AG04449 (cell line): ENCODE measurements around the gene SHB.
A peak's percentile ranks its signal among the peaks of the same experiment; 100 is the strongest.

ENCODE experiments used
- CTCF ChIA-PET: fragments of 350-600 bp; formaldehyde crosslinking; extraction: SDS; loops from one replicate; lab custom pipeline; 2021; ENCODE audit warnings: antibody characterized with exemption; lab: Yijun Ruan, JAX
- POLR2A ChIA-PET: fragments of 400-600, 350-600 bp; formaldehyde crosslinking; extraction: SDS; loops from one replicate; lab custom pipeline; 2020; ENCODE audit warnings: antibody characterized with exemption, inconsistent platforms; lab: Yijun Ruan, JAX
- DNase-seq: peaks from one replicate; pipeline ENCODE4 v3.0.0-alpha.2; 2010; ENCODE audit warnings: low read depth, low spot score
- H3K4me3 ChIP-seq: 2 replicates; pipeline ENCODE4 v1.5.1; 2011; ENCODE audit warnings: low read depth, mild to moderate bottlenecking, control low read depth, low read length
- TF ChIP-seq, protein P1 (sequence below): IDR thresholded peaks from one replicate; pipeline ENCODE4 v1.5.1; 2011; ENCODE audit warnings: mild to moderate bottlenecking, moderate library complexity, low read length, control low read depth, inconsistent platforms; ENCODE audit not compliant: insufficient read depth; ENCODE audit errors: missing control alignments

SHB gene

DNA sequence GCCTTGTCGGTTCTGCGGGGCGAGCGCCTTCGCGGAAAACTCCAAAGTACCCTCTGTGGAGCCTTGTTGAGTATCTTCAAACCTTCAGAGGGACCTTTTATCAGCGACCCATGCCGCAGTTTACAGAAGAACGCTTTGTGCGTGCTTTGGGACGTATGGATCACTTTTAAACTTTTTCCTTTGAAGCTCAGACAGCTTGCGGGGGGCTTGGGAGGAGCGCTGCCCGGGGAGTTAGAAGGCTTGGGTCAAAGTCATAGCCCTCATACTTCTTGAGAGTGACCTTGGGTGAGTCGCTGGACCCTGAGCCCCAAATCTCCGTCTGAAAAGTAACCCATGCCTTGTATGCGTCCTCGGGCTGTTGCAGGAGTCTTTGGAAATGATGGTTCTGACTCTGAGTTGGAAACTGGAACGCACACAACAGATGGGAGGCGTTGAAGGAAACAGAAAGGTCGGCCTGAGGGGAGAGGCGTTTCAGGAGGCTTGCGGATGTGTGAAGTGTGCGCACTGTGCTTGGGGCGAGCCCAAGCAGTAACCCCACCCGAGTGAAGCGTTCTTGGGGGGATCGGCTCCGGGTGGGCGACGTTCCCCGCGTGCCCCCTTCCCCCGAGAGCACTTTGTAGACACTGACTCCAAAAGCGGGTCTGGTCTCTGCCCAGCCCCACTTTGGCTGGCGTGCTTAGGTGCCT lies 164.4 kb downstream of the SHB start:
- ChIA-PET CTCF (interaction anchor here (0.6 to 18.1 kb wide), 21 partner anchors 9 to 493 kb away, joined by 3 to 214 read pairs (median 4); no protein-coding TSS in a partner anchor), POLR2A (interaction anchor here (0.6 kb wide), 1 partner anchor 259 kb away, joined by 3 read pairs; no protein-coding TSS in a partner anchor)
- H3K4me3 ChIP-seq, result peak overlapping the region; percentile 83
- TF ChIP-seq, protein P1, sequence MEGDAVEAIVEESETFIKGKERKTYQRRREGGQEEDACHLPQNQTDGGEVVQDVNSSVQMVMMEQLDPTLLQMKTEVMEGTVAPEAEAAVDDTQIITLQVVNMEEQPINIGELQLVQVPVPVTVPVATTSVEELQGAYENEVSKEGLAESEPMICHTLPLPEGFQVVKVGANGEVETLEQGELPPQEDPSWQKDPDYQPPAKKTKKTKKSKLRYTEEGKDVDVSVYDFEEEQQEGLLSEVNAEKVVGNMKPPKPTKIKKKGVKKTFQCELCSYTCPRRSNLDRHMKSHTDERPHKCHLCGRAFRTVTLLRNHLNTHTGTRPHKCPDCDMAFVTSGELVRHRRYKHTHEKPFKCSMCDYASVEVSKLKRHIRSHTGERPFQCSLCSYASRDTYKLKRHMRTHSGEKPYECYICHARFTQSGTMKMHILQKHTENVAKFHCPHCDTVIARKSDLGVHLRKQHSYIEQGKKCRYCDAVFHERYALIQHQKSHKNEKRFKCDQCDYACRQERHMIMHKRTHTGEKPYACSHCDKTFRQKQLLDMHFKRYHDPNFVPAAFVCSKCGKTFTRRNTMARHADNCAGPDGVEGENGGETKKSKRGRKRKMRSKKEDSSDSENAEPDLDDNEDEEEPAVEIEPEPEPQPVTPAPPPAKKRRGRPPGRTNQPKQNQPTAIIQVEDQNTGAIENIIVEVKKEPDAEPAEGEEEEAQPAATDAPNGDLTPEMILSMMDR, result no peak
- DNase-seq, result no peak

DNA sequence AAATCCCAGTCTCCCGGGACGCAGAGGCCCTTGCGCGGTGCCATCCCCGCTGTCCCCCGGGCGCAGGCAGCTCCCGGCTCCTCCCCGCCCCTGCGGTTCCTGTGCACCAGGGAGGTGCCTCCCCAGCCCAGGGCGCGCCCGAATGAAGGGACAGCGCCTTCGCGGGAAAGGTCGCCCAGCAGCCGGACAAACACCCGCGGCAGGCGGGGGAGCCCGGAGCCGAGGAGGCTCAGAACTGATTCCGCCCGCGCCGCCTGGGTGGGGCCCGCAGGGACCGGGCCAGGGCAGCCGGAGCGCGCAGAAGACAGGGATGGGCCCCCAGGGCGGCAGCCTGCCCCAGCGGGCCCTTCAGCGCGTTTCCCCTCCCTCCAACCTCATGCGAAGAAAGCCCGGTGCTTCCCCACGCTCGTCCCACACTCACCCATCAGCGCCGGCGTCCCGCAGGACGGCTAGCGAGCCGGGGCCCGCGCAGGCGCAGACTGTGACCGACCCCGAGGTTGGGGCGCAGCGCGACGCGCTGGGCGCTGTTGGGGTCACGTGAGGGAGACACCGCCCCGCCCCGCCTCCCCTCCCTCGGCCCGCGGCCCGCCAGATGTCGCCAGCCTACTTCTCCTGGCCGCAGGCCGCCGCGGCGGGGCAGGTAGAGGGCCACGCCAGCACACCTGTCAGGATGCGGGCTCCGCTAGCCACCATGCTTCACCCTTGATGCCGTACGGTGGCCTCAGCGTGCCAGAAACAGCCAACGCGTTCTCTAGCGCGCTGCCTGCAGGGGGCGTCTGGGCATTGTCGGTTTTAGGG lies 165.2 kb downstream of the SHB start, which contains the start of gene SLC25A51:
TSS of gene SLC25A51 (minus strand) at position 481 of the 798 bp plus-strand sequence. CDS start 15,577 bp downstream, outside the sequence.
- TF ChIP-seq, protein P1, result peak; percentile 99
- peak within 1 kb of the TSS; percentile 83 for H3K4me3 ChIP-seq
- no peak for DNase-seq
- POLR2A ChIA-PET, result no interaction called here
- CTCF ChIA-PET, result interaction anchor here (0.7 to 18.1 kb wide), 21 partner anchors 10 to 472 kb away, joined by 3 to 214 read pairs (median 4); no protein-coding TSS in a partner anchor

DNA sequence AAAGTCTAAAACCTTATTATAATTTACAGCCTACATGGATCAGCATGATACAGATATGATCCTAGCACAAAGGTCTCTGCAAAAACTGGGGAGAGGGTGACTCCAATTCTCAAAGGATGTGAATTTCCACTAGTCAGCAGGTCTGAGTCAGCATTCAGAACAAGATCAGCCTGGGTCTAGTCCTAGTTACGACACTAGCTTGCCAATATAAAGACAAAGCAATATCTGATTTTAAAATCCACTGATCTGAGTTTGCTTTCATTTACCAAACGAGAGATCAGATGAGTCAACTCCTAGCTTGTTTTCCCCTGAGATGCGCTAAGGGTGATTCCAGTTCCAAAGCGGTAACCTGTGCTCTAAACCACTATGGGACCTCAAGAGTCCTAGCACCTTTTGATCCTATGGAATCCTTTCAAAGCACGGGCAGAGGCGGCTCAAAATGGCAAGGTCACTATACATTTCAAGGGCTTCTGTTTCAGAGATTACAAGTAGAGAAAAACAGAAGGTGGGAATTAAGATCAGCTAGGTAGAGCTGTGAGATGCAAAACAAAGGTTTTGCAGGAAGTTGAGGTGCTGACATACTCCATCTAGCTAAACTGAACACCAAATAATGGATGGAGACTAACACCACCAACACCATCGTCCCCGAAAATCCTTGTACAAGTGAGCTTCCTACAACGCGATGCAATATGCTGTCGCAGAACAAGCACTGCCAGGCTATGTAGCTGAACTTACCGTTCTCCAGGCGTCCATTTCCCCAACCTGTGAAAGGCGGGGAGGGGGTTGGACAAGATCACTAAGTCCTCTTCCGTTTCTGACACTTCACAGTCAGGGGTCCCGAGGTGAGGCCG lies 166.0 kb downstream of the SHB start:
- DNase-seq, result no peak
- ChIA-PET CTCF (interaction anchor here (0.8 to 18.1 kb wide), 16 partner anchors 11 to 460 kb away, joined by 3 to 214 read pairs (median 4); partner anchors contain the start of gene TRMT10B), POLR2A (no interaction called here)
- TF ChIP-seq, protein P1, result no peak
- H3K4me3 ChIP-seq, result peak overlapping the region; percentile 83

DNA sequence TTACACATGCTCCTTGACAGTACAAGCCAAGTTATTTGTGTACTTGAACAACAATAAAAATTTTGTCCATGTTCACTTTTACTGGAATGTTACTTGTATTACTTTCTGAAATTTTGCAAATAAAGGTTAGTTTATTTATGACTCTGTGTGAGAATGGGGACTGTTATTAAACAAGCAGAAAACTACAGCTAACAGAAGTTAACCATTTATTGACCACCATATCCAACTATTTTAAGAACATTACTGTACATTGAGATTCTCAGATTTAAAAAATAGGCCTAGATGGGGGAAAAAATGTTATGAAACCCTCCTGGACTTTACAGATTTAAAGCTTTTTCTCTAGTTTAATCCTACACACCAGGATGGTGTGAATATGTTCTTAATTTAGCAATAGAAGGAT lies 166.9 kb downstream of the SHB start:
- ChIA-PET POLR2A (no interaction called here), CTCF (interaction anchor here (0.8 to 18.1 kb wide), 12 partner anchors 12 to 460 kb away, joined by 3 to 214 read pairs (median 4); partner anchors contain the start of gene TRMT10B)
- TF ChIP-seq, protein P1, result no peak
- H3K4me3 ChIP-seq, result no peak overlapping the region
- no peak for DNase-seq

DNA sequence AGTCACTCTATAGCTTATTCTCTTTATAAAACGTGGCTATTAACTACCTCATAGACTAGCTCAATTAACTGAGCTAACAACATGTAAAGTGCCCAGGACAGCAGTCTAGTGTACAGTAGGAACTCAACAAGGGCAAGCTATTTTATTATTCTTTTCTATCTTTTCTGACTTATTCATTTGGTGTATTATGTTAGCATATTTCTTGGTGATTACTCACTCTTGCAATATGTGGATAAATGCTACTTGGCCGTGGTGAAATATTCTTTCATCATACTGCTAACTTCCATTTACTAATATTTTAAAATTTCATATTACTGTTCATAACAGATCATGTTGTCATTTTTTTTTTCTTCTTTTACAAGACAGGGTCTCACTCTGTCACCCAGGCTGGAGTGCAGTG lies 170.0 kb downstream of the SHB start:
- CTCF ChIA-PET, result interaction anchor here (0.5 to 2.1 kb wide), 7 partner anchors 10 to 306 kb away, joined by 3 to 6 read pairs (median 4); no protein-coding TSS in a partner anchor
- H3K4me3 ChIP-seq, result no peak overlapping the region
- no peak for DNase-seq
- TF ChIP-seq, protein P1, result no peak
- POLR2A ChIA-PET, result interaction anchor here (0.6 to 0.9 kb wide), 3 partner anchors 9 to 343 kb away, joined by 3 to 4 read pairs (median 3); no protein-coding TSS in a partner anchor
